GM23248 (cell line): ENCODE data around the gene CUX1. TPM values are rescaled to one million over a fixed set of nuclear protein-coding genes. Genes with fewer than 3 reads are reported as not detected.

Experiments used
- DNase-seq: peaks from one replicate; pipeline ENCODE4 v3.0.0-alpha.2; 2015
- H2AFZ ChIP-seq: fragments of 200-600 bp; sonication (generic); 2 replicates; pipeline ENCODE4 v1.6.1; 2016; ENCODE audit warnings: antibody characterized with exemption
- H3F3A ChIP-seq: fragments of 200-600 bp; sonication (generic); 2 replicates; pipeline ENCODE4 v1.6.1; 2016; ENCODE audit warnings: mild to moderate bottlenecking, antibody characterized with exemption, mixed run types; ENCODE audit not compliant: insufficient read depth
- H3K27ac ChIP-seq: fragments of 200-600 bp; sonication (generic); 2 replicates; pipeline ENCODE4 v1.5.1; 2016; ENCODE audit warnings: mild to moderate bottlenecking
- H3K27me3 ChIP-seq: fragments of 200-600 bp; sonication (generic); replicated peaks from 2 replicates; pipeline ENCODE4 v1.6.1; 2016; ENCODE audit warnings: mild to moderate bottlenecking; ENCODE audit not compliant: insufficient read depth
- H3K36me3 ChIP-seq: fragments of 200-600 bp; sonication (generic); 2 replicates; pipeline ENCODE4 v1.6.1; 2016; ENCODE audit warnings: low read depth, mild to moderate bottlenecking
- H3K4me1 ChIP-seq: fragments of 200-600 bp; sonication (generic); 2 replicates; pipeline ENCODE4 v1.6.1; 2016; ENCODE audit warnings: mild to moderate bottlenecking; ENCODE audit not compliant: insufficient read depth
- H3K4me2 ChIP-seq: fragments of 200-600 bp; sonication (generic); one replicate; pipeline ENCODE4 v1.6.1; 2016; ENCODE audit warnings: mild to moderate bottlenecking; ENCODE audit not compliant: unreplicated experiment
- H3K4me3 ChIP-seq: fragments of 200-600 bp; sonication (generic); 2 replicates; pipeline ENCODE4 v1.5.1; 2016; ENCODE audit warnings: mild to moderate bottlenecking
- H3K79me2 ChIP-seq: fragments of 200-600 bp; sonication (generic); 2 replicates; pipeline ENCODE4 v1.6.1; 2016; ENCODE audit warnings: mild to moderate bottlenecking; ENCODE audit not compliant: insufficient read depth
- H3K9ac ChIP-seq: fragments of 200-600 bp; sonication (generic); 2 replicates; pipeline ENCODE4 v1.6.1; 2016; ENCODE audit warnings: mild to moderate bottlenecking
- H3K9me2 ChIP-seq: fragments of 200-600 bp; sonication (generic); 2 replicates; pipeline ENCODE4 v1.6.1; 2016; ENCODE audit warnings: mixed run types, mild to moderate bottlenecking, moderate library complexity; ENCODE audit not compliant: insufficient read depth
- H3K9me3 ChIP-seq: fragments of 200-600 bp; sonication (generic); one replicate; pipeline ENCODE4 v1.6.1; 2017; ENCODE audit warnings: low read depth
- H4K20me1 ChIP-seq: fragments of 200-600 bp; sonication (generic); 2 replicates; pipeline ENCODE4 v1.6.0; 2016; ENCODE audit not compliant: insufficient read depth
- EZH2 ChIP-seq: fragments of 200-600 bp; sonication (generic); IDR thresholded peaks from 2 replicates; pipeline ENCODE4 v1.6.1; 2018; ENCODE audit warnings: antibody characterized with exemption, mild to moderate bottlenecking; ENCODE audit not compliant: insufficient read depth, poor library complexity, severe bottlenecking
- EZH2phosphoT487 ChIP-seq: fragments of 200-600 bp; sonication (generic); IDR thresholded peaks from 2 replicates; pipeline ENCODE4 v1.6.1; 2018; ENCODE audit warnings: antibody characterized with exemption, moderate library complexity, mild to moderate bottlenecking, low read depth; ENCODE audit not compliant: insufficient read depth
- WGBS, 2 experiments: methylation state at CpG; one replicate each; pipeline ENCODE4 v1.1.6; 2015 to 2017; ENCODE audit warnings: low lambda C conversion rate in 2 of 2, low coverage in 1 of 2; ENCODE audit errors: missing lambda C conversion rate in 2 of 2; 5-methylcytosine and 5-hydroxymethylcytosine counted together
- in situ Hi-C: fragments of 300-500 bp; cut with MboI; formaldehyde crosslinking; loops from 2 replicates; pipeline ENCODE4 v1.15.0; 2020
- polyA plus RNA-seq: library from polyadenylated mRNA; unstranded; fragments of >200 nt; fragmentation: Nextera tagmentation; extraction: Ambion mirVana; gene quantifications from 2 replicates; pipeline ENCODE4 v1.2.1, GENCODE V29; 2016
- total RNA-seq: library from RNA; depleted of rRNA; stranded (reverse); fragments of >200 nt; shearing (Covaris generic); gene quantifications from 2 replicates; pipeline ENCODE4 v1.2.3, GENCODE V29; 2014

The CUX1 gene
- total and polyA plus RNA-seq, 2 experiments from 2014 or later: 30.2 to 34.9 TPM

GRCh38 chr7:101896941-101897340, 79.5 kb downstream of the CUX1 start:
- DNase-seq: no peak
- Histone ChIP-seq H3K27ac (no peak overlapping the region), H3K79me2 (peaks cover 88% of the 10 kb centered on the region), H3K4me2 (no peak overlapping the region), H3K4me1 (peaks cover 25% of the 10 kb centered on the region), H4K20me1 (no peaks in the 10 kb centered on the region), H3K4me3 (no peak overlapping the region), H3K27me3 (no peaks in the 10 kb centered on the region), H3F3A (peaks cover 4% of the 10 kb centered on the region; the same call in 1 of the 2 replicates), H3K9me2 (no peaks in the 10 kb centered on the region), H2AFZ (no peak overlapping the region), H3K9ac (no peak overlapping the region), H3K36me3 (no peaks in the 10 kb centered on the region), H3K9me3 (no peaks in the 10 kb centered on the region)
- in situ Hi-C loops: no loop called here
- TF ChIP-seq EZH2 (no peak), EZH2phosphoT487 (no peak)
- 96% methylated on average over 7 of the region's 7 CpGs for WGBS, 2 experiments

GRCh38 chr7:101898106-101898505, 80.7 kb downstream of the CUX1 start:
- peaks cover 90% of the 10 kb centered on the region for H3K79me2 ChIP-seq
- peaks cover 4% of the 10 kb centered on the region; the same call in 1 of the 2 replicates for H3F3A ChIP-seq
- H3K27me3 ChIP-seq: no peaks in the 10 kb centered on the region
- in situ Hi-C loops: no loop called here
- no peaks in the 10 kb centered on the region for H3K9me2 ChIP-seq
- H3K9me3 ChIP-seq: no peaks in the 10 kb centered on the region
- no peaks in the 10 kb centered on the region for H3K36me3 ChIP-seq
- no peak overlapping the region for H3K4me2 ChIP-seq
- 57 to 64% methylated on average over 10 of the region's 10 CpGs for WGBS, 2 experiments
- no peaks in the 10 kb centered on the region for H4K20me1 ChIP-seq
- no peak overlapping the region for H3K27ac ChIP-seq
- H3K4me3 ChIP-seq: no peak overlapping the region
- H2AFZ ChIP-seq: no peak overlapping the region
- TF ChIP-seq EZH2: no peak
- no peak for TF ChIP-seq EZH2phosphoT487
- no peak overlapping the region for H3K9ac ChIP-seq
- DNase-seq: no peak
- H3K4me1 ChIP-seq: peaks cover 17% of the 10 kb centered on the region

GRCh38 chr7:101899616-101900015, 82.2 kb downstream of the CUX1 start:
- H3K4me1 ChIP-seq: peaks cover 17% of the 10 kb centered on the region
- H3K79me2 ChIP-seq: peaks cover 92% of the 10 kb centered on the region
- in situ Hi-C loops: no loop called here
- no peaks in the 10 kb centered on the region for H3K9me2 ChIP-seq
- peaks cover 4% of the 10 kb centered on the region; the same call in 1 of the 2 replicates for H3F3A ChIP-seq
- no peaks in the 10 kb centered on the region for H4K20me1 ChIP-seq
- 54 to 58% methylated on average over 7 of the region's 7 CpGs for WGBS, 2 experiments
- TF ChIP-seq EZH2phosphoT487: no peak
- TF ChIP-seq EZH2: no peak
- H3K4me3 ChIP-seq: peak overlapping the region; percentile 80
- H3K27ac ChIP-seq: peak overlapping the region; percentile 24; the same call in 1 of the 2 replicates
- peak overlapping the region; percentile 77 for H2AFZ ChIP-seq
- H3K9me3 ChIP-seq: no peaks in the 10 kb centered on the region
- no peaks in the 10 kb centered on the region for H3K27me3 ChIP-seq
- H3K4me2 ChIP-seq: peak overlapping the region; percentile 90
- no peak for DNase-seq
- no peaks in the 10 kb centered on the region for H3K36me3 ChIP-seq
- H3K9ac ChIP-seq: peak overlapping the region; percentile 75

GRCh38 chr7:101900103-101900502, 82.7 kb downstream of the CUX1 start:
- no peaks in the 10 kb centered on the region for H4K20me1 ChIP-seq
- in situ Hi-C loops: no loop called here
- no peaks in the 10 kb centered on the region for H3K9me3 ChIP-seq
- WGBS, 2 experiments: 3 to 4% methylated on average over 15 to 18 of the region's 18 CpGs
- H3K9me2 ChIP-seq: no peaks in the 10 kb centered on the region
- peak overlapping the region; percentile 90 for H3K4me2 ChIP-seq
- H3K36me3 ChIP-seq: no peaks in the 10 kb centered on the region
- peaks cover 17% of the 10 kb centered on the region for H3K4me1 ChIP-seq
- peak overlapping the region; percentile 24; the same call in 1 of the 2 replicates for H3K27ac ChIP-seq
- peak overlapping the region; percentile 80 for H3K4me3 ChIP-seq
- peaks cover 92% of the 10 kb centered on the region for H3K79me2 ChIP-seq
- H3K27me3 ChIP-seq: no peaks in the 10 kb centered on the region
- H3F3A ChIP-seq: peaks cover 4% of the 10 kb centered on the region; the same call in 1 of the 2 replicates
- H3K9ac ChIP-seq: peak overlapping the region; percentile 75
- peak overlapping the region; percentile 77 for H2AFZ ChIP-seq
- peak; percentile 70 for DNase-seq
- no peak for TF ChIP-seq EZH2phosphoT487
- TF ChIP-seq EZH2: no peak
